ENCODE data around the gene PNPLA2.

Gene PNPLA2

GRCh38 chr11:818396-819128, at the start of gene PNPLA2:
Gene PNPLA2 (plus strand): TSS chr11:818914. CDS start chr11:819719, 805 bp downstream.
- no peak for DNase-seq

GRCh38 chr11:769887-770641, 48.6 kb upstream of the PNPLA2 start:
- no peak for DNase-seq

- DNase-seq, result no peak
These were observed 47.8 kb upstream of the PNPLA2 start for GRCh38 chr11:770642-771616.

DNA sequence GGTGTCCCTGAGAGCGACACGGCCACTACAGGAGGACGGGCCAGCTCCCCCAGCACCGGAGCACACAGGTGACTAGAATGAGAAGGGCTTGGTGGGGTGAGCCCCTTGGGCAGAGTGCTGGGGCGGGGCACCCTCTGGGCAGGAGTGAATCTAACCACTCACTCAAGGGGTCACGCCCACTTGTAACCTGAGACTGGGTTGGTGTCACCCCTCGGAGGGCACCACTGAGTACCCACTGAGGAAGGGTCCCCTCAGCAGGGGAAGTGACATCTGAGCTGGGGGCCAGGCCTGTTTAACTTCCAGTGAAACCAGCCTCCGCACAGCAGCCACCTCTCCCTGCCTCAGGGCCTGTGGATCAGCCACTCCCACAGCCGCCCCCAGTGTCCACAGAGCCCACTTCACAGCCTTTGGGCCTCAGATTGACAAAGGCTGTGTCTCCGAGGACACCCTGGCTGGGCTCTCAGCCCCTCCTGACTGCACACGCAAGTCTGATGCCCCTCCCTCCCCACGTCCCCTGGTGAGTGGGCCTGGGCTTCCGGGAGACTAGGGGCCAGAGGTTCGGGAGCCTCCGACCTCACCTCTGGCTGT, 47.0 kb upstream of the PNPLA2 start:
- DNase-seq, result no peak

DNA sequence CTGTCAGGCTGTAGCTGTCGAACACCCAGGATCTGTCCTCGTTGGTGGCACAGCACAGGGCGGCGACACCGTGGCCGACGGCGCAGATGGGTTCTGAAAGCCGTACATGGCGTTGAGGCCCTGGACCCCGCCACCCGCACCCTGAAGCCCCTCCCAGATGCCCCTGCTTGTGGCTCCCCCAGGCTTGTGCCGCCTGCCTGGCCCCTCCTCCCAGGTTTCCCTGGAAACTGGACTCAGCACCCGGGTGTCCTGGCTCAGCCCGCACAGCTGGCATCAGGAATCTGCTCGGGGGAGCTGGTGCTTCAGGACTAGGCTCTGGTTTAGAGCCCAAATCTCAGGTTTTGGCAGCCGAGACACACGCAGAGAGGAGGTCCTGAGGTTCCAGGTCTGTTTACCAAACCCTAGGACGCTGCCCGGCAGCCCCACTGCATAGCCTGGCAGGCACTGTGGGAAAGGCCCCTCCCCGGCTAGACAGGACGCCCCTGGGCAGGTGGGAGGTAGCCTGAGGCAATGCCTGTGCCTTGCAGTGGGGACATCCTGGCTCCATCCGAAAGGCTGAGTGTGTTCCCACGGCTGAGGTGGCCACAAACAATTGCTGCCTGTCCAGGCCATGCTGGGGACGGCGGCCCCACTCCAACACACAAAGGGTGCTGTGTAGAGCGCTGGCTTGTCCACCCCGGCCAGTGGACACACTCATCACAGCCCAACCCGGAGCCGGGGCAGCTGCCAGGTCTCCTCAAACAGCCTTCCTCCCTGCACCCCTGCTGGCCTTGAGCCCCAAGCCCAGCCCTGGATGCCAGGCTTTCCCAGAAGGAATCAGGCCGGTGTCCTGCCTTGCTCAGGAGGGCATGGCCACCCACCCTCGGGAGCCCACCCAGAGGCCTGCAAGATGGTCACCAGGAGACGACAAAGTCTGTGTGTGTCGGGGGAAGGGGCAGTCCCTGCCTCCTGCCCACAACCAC, 46.0 kb upstream of the PNPLA2 start:
- DNase-seq, result no peak

DNA sequence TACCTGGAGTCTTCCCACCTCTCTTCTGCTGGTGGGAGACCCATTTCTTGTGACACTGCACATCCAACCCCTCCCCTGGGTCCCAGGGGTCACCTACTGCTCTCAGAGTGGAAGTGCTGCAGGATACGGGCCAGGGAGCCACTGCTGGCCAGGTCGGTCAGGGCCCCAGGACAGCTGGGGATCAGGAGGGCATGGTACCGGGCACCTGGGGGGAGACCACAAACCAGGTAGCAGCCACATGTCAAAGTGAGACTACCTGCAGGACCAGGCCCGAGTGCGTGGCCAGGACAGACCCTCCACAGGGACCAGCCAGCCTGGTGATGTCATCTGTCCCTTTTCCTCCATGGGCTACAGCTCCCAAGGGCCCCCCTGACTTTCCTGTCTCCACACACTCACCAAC, 45.3 kb upstream of the PNPLA2 start:
- DNase-seq, result no peak

- DNase-seq, result no peak
These were observed 44.9 kb upstream of the PNPLA2 start for GRCh38 chr11:773830-774229.

DNA sequence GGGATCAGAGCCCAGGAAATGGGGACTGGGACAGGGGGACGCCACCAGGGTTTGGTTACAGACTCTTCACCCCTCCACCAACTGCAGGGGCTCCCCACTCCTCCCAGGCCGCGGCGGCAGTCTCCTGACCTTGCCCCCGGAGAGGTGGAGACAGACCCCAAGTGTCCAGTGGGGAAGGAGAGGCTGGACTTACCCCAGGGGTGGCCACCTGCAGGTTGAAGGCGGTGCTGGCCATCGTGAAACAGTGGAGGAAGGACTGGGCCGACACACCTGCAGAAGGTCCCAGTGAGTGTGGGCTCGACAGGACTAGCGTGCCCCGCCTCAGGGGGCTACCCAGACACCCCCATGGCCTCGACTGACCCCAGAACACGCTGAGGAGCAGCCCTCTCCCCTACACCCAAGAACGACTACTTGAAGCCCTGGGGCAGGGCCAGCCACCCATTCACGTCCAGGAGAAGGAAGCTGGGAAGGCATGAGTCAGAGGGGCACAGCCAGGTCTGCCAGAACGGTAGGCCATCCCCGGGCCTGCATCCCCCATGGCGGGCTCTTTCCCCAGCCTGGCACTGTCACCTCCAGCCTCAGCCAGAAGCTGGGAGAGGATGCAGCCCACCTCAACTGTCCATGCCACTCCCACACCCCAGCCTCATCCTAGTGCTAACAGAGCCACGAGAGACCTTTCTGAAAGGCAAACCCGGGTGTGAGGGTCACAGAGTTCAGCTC, 43.7 kb upstream of the PNPLA2 start:
- no peak for DNase-seq

- no peak for DNase-seq
These were observed 42.5 kb upstream of the PNPLA2 start for GRCh38 chr11:776263-776560.

- peak; percentile 56 for DNase-seq
These were observed 42.0 kb upstream of the PNPLA2 start for GRCh38 chr11:776561-777287.

DNA sequence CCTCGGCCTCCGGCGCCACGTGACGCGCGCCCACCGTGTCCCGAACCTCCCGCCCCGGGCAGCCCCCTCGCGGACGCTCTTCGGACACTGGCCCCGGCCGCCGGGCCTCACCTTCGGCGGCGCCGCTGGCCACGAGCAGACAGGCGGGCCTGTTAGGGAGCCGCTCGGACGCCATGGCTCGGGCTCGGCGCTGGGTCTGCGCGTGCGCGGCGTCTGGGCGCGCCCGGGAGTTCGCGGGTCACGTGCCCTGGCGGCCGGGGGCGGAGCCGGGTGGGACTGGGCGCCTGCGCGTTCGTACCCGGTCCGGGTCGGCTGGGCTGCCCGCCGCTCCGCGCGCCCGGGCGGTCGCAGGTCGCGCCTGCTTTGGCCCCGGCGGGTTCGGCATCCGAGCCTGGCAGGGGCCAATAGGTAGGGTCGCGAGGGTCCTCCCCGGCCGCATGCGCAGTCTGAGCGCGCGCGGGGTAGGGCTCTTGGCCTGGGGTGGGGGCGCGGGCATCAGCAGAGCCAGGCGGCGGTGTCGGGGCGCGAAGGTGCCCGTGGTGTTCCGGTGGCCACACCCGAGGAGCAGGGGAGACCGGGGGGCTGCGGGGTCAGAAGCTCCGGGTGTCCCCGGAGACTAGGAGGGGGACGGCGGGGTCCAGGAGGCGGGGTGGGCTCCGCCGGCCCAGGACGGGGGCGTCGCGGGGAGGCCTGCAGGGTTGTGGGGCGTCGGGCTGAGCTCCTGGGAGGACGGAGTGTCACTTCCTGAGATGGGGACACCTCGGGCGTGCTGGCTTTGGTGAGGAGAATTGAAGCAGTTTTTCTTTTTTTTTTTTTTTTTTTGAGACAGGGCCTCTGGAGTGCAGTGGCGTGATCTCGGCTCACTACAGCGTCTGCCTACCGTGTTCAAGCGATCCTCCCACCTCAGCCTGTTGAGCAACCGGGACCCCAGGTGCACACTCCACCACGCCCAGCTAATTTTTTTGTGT, 41.1 kb upstream of the PNPLA2 start, which contains the start of gene GATD1:
Gene GATD1, minus strand, starts transcription at position 200 of the 968 bp plus-strand sequence. Its CDS starts 25 bp downstream, at position 175.
- peak; percentile 97 for DNase-seq

- DNase-seq, result no peak
These were observed 39.4 kb upstream of the PNPLA2 start for GRCh38 chr11:778976-779954.

- DNase-seq, result no peak
These were observed 38.7 kb upstream of the PNPLA2 start for GRCh38 chr11:779955-780532.

GRCh38 chr11:782264-783174, 36.2 kb upstream of the PNPLA2 start:
- DNase-seq, result no peak

- DNase-seq, result peak; percentile 39
These were observed 35.1 kb upstream of the PNPLA2 start for GRCh38 chr11:783581-784015.

Data from stimulated activated CD8-positive, alpha-beta memory T cell treated with anti-CD3 and anti-CD28 coated beads, Interleukin-4, amount 100 ng/mL, for 48 hours (primary cell).